HG02642 (cell line): Measurements from ENCODE around the gene COX4I1.

Experiments
- ATAC-seq: cut with Tn5 transposase; IDR thresholded peaks from one replicate; pipeline ENCODE4 v1.9.1; 2021; ENCODE audit warnings: mild to moderate bottlenecking; ENCODE audit not compliant: unreplicated experiment, poor library complexity

Gene COX4I1

DNA sequence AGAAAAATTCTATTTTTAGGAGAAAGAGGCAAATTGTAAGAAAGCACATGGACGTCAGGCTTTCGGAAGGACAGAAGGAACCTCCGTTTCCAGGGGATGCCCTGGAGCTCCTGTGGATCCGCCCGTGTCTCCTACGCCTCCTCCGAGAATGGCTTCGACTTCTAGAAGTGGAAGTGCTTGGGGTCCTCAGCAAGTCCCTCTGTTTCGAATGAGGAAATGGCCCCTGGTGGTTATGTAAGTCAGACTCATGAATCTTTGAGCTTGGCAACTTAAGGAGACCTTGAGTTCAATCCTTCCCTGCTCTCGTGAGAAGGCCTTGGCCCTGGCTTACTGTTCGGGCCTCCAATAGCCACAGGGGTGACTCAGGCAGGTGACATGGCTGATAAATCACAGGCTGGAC is 38.9 kb downstream of the COX4I1 start:
- ATAC-seq, result no peak

DNA sequence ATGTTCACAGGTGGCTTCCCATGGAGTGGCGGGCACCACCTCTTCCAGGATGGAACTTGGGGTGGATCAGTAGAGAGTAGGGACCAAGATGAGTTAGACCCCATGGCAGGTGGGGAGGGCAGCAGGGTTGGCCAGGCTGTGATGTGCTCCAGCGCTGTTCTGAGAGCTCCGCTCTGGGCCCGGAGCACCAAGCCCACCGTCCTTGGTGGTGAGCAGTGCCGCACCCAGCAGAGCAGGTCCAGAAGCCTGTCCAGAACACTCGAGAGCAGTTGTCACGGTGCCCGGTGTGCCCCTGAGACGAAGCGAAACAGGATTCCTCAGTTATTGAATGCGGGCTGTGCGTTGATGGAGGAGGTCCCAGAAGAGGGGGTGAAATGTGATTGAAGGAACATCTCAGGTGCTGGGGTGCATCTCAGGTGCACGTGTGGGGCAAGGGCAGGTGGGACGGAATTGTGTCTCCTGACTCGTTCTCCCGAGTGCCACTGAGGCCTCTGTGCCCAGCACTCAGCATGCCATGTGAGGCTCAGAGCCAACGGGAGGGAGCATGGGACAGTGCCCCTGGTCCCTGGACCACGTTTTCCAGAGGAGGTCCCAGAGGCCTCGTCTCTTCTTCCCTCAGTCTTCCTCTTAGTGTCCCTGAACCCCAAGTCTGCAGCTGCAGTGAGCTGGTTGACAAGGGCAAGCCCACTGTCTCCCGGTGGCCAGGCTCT is 39.5 kb downstream of the COX4I1 start:
- no peak for ATAC-seq

DNA sequence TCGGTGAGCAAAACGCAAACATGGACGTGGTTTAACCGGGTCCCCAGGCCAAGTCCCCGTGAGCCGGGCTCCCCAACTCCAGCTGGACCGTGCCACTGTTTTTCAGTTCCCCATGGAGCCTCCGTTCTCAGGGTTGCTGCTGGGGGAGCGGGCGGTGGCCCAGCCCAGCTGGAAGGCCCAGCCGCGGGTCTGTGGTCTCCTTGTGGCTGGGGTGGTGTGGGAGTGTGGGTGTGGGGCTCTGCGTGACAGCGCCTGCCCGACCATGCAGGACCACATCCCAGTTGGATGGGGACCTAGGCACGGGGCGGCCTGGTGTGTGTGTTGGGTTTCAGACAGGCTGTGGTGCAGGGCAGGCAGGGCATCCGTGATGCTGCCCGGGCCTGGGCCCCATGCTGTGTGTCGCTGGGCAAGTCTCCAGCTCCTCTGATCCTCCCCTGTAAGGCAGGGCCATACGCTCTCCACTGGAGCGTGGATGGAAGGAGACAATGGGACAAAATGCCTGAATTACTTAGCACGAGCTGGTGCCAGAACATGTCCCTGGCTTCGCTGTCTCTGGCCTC is 40.3 kb downstream of the COX4I1 start:
- ATAC-seq, result no peak

DNA sequence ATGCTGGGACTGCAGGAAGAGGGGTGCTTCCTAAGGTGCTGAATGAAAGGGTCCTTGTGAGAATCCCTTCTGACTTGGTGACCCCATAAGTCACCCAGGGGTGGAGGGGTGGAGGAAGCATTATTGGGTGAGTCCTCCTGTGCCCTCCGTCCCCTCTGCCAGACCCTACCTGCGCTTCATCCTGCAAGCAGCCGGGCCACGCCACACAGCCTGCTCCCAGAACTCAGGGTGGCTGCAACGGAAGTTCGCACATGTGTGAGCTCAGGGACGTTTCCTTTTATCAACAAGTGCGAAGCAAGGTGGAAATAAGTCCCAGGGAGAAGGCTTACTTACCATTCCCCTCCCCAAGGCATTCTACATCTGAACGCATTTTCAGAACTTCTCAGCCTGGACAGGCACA is 40.9 kb downstream of the COX4I1 start:
- no peak for ATAC-seq

DNA sequence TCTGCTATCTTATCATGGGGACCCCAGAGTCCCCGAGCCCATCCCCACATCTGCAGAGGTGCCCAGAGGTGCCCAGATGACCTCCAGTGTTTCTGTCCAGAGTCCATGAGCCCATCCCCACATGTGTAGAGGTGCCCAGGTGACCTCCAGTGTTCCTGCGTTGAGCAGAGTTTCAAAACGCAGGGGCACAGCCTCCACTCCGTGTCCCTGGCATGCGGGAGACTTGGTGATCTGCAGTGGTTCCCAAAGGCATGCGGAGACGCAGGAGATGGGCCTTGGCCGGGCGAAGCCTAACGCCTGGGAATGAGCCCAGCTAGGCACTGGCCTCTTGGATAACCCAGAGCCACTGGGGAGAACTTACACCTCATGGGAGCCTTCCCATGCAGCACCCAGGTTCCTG is 41.3 kb downstream of the COX4I1 start:
- no peak for ATAC-seq

DNA sequence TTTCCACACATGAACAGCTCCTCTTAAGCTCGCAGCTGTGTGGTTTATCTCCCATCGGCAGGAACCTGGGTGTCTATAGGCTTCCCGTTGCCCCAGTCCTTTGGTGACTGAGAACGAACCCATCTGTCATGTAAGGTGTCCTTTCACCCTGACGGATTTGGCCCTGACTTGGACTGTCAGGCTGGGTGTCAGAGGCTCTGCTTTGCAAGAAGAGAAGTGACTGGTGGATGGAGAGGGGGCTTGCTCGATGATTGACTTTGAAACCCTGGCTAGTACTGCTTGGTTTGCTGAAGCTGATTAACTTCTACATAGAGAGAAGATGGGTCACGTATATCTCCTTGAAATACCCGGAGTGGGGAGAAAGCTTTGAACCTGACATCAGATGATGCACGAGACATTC is 42.9 kb downstream of the COX4I1 start:
- ATAC-seq, result no peak

- ATAC-seq, result no peak
These were observed 43.4 kb downstream of the COX4I1 start for GRCh38 chr16:85842848-85843247.

DNA sequence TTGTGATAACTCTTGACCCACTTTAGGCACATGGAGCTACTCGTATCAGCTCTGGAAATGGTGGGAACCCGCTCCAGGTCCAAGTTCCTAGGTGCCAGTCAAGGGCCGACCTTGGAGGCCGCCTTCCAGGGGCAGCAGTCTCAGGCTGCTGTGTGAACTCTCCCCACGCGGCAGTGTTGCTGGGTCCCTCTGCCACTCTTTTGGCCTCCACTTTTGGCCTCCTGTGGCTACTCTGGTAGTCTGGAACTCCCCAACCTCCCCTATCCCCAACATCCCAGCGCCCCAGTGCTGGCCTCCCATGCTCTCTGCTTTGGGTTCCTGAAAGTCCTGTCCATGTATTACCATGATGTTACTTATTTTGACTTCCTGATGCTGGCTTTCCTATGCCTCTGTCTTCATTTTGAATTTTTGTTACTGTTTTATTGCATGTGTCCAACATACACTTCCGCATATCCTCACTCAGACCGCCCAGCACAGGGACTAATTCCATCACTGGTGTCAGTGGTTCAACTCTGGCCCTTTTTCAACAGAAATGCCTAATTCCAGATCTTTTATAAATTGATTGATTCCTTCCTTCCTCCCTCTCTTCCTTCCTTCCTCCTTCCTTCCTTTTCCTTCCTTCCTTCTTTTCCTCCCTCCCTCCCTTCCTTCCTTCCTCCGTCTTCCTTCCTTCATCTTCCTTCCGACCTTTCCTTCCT is 44.1 kb downstream of the COX4I1 start:
- ATAC-seq, result no peak

DNA sequence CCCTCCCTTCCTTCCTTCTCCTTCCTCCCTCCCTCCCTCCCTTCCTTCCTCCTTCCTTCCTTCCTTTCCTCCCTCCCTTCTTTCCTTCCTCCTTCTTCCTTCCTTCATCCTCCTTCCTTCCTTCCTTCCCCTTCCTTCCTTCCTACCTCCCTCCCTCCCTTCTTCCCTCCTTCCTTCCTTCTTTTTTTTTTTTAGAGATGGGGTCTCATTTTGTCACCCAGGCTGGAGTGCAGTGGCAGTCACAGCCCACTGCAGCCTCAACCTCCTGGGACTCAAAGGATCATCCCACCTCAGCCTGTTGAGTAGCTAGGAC is 44.6 kb downstream of the COX4I1 start:
- ATAC-seq, result no peak

DNA sequence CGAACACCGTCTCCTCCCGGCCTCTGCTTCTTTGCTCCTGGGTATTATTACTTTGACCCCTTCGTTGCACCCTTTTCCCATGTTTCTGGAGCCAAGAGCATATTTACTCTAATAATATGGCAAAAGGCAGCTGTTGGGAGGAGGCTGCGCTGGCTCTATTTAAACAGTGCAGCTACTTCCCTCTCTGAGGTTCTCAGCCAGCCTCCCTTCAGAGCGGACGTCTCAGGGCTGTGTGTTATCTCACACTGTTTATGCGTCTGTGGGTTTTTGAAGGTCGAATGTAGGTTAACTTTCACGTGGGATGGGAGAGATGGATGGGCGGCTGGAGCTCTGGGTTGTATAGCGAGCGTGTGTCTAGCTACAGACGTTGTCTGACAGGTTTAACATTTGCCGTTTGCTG is 45.3 kb downstream of the COX4I1 start:
- no peak for ATAC-seq

DNA sequence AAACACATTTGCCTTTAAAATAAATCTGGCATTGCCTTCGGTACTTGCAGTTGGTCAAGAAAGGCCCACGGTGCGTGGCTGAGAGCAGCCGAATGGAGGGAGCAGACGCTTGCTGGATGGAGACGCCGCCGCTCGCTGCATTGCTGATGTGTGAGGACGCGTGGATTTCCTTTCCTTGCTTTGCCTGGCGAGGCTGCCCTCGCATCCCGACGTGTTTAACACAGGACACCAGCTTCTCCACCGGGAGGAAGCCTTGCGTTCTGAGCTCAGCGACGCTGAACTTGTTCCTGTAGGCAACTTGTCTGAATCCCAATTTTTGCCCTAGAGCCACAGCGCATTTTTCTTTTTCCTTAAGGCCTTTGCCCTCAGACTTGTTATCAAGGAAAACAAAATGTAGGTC is 45.8 kb downstream of the COX4I1 start:
- ATAC-seq, result no peak

DNA sequence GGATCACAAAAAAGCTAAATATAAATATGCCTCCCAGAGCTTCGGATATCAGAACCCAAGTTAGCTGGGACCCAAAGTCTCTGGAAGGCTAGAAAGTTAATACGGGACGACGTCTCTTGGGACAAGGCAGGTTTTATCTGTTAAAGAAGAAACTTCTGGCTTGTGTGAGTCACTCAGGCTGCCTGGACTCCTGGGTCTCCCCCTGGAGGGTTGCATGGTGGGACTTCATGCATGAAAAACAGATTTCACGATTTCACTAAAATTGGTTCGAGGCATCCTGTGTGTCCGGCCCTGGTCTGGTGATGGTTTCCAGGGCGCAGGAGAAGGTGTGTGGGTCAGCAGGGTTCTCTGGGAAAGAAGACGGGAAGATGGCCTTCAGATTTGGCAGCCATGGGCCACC is 47.0 kb downstream of the COX4I1 start:
- no peak for ATAC-seq

DNA sequence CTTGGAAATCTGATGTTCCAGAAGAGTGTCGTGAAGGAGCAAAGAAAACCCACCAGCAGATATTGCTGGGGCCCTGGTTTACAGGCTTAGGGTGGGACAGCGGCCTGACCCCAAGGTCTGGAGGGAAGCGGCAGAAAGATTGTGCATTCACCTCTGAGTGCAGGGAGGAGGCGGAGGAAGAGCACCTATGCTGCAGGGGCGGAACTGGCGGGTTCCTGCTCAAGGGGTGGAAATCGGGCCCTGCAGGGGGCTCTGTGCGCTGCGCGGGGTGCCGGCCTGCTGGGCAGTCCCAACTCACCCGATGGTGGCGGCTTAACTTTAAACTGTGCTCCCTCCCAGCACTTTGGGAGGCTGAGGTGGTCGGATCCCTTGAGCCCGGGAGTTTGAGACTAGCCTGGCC is 47.5 kb downstream of the COX4I1 start:
- no peak for ATAC-seq

GRCh38 chr16:85847681-85848601 is 48.4 kb downstream of the COX4I1 start:
- no peak for ATAC-seq

- no peak for ATAC-seq
These were observed 49.5 kb downstream of the COX4I1 start for GRCh38 chr16:85848986-85849385.

GRCh38 chr16:85849388-85849787 is 49.9 kb downstream of the COX4I1 start:
- ATAC-seq, result no peak

GRCh38 chr16:85850344-85850880 is 50.9 kb downstream of the COX4I1 start:
- no peak for ATAC-seq

GRCh38 chr16:85851034-85851785 is 51.7 kb downstream of the COX4I1 start:
- ATAC-seq, result no peak

- ATAC-seq, result no peak
These were observed 54.4 kb downstream of the COX4I1 start for GRCh38 chr16:85853547-85854545.
